Uterus (tissue), 4 donors: ENCODE results near the gene CHRM1. TPM values are rescaled to one million over a fixed set of nuclear protein-coding genes. Genes with fewer than 3 reads are reported as not detected.
A peak's percentile ranks its signal among the peaks of the same experiment; 100 is the strongest.

Experiments
- DNase-seq, 2 donors: peaks; one replicate each; pipeline ENCODE4 v3.0.0-alpha.2; 2019 to 2020
- H3K27ac ChIP-seq, 2 donors: fragments of 200-600 bp; sonication (generic); 1 replicate in 1 of 2; 2 replicates in 1 of 2; pipeline ENCODE4 v1.5.1; 2016 to 2018
- H3K27me3 ChIP-seq, 2 donors: fragments of 200-600 bp; sonication (generic); one replicate each; pipeline ENCODE4 v1.5.1; 2018 to 2019; ENCODE audit warnings: control low read depth in 1 of 2
- H3K36me3 ChIP-seq, 2 donors: fragments of 200-600 bp; sonication (generic); one replicate each; pipeline ENCODE4 v1.5.1; 2019; ENCODE audit warnings: control low read depth in 1 of 2
- H3K4me1 ChIP-seq, 2 donors: fragments of 200-600 bp; sonication (generic); one replicate each; pipeline ENCODE4 v1.5.1; 2018 to 2019; ENCODE audit warnings: control low read depth in 1 of 2
- H3K4me3 ChIP-seq, 2 donors: fragments of 200-600 bp; sonication (generic); 1 replicate in 1 of 2; 2 replicates in 1 of 2; pipeline ENCODE4 v1.5.1; 2018 to 2019; ENCODE audit warnings: mild to moderate bottlenecking in 1 of 2
- H3K9me3 ChIP-seq, 2 donors: fragments of 200-600 bp; sonication (generic); one replicate each; pipeline ENCODE4 v1.5.1; 2019; ENCODE audit warnings: control low read depth in 1 of 2
- CTCF ChIP-seq, 4 experiments: fragments of 200-600 bp in 2 of 4; fragments of 450-650 bp in 2 of 4; sonication (generic) in 2 of 4; IDR thresholded peaks; one replicate each; pipeline ENCODE4 v1.5.1; 2016 to 2019; ENCODE audit warnings: antibody characterized with exemption in 4 of 4, mild to moderate bottlenecking in 2 of 4, moderate library complexity in 1 of 4
- POLR2A ChIP-seq, 2 donors: fragments of 450-650 bp; IDR thresholded peaks; one replicate each; pipeline ENCODE4 v1.6.1; 2016; ENCODE audit warnings: antibody characterized with exemption in 2 of 2, mild to moderate bottlenecking in 1 of 2, moderate library complexity in 1 of 2
- intact Hi-C: fragments of 100-400 bp; cut with DNase I; formaldehyde crosslinking; loops from one replicate; pipeline ENCODE4 v1.15.1; 2023; ENCODE audit warnings: low total_unique reads
- total RNA-seq, 4 donors: library from RNA; depleted of rRNA in 3 of 4; stranded (reverse); fragments of >200 nt in 3 of 4; gene quantifications; one replicate each; pipeline versions ENCODE4 v1.1.0 to v1.2.4, GENCODE V29; 2014 to 2023
- donor health status: DM: yes; HTN: yes; CAD: no.

The CHRM1 gene
- total RNA-seq, 4 donors from 2014 or later, result 1.3 TPM; not detected in 3

GRCh38 chr11:62912268-62912667 is 8.9 kb downstream of the CHRM1 start:
- intact Hi-C loops, result no loop called here
- no peaks in the 10 kb centered on the region for H3K36me3 ChIP-seq

GRCh38 chr11:62911137-62912130 is 9.7 kb downstream of the CHRM1 start:
- H3K27me3 ChIP-seq, result no peaks in the 10 kb centered on the region
- H3K27ac ChIP-seq, result no peak overlapping the region

More at GRCh38 chr11:62912268-62912667, 8.9 kb downstream of the CHRM1 start:
- Histone ChIP-seq H3K4me3 (no peak overlapping the region), H3K27me3 (no peaks in the 10 kb centered on the region), H3K4me1 (no peaks in the 10 kb centered on the region), H3K9me3 (no peaks in the 10 kb centered on the region), H3K27ac (no peak overlapping the region)
- DNase-seq, result no peak
- TF ChIP-seq CTCF (IDR thresholded peaks at IDR 0.05), result no peak
- TF ChIP-seq POLR2A (IDR thresholded peaks at IDR 0.05), result no peak

GRCh38 chr11:62910141-62910882 is 10.9 kb downstream of the CHRM1 start:
- DNase-seq, result no peak
- intact Hi-C loops, result no loop called here
- no peak overlapping the region for H3K4me3 ChIP-seq
- H3K27me3 ChIP-seq, result no peaks in the 10 kb centered on the region
- no peaks in the 10 kb centered on the region for H3K4me1 ChIP-seq
- TF ChIP-seq POLR2A (IDR thresholded peaks at IDR 0.05) (no peak), CTCF (IDR thresholded peaks at IDR 0.05) (no peak)
- H3K27ac ChIP-seq, result no peak overlapping the region
- H3K36me3 ChIP-seq, result no peaks in the 10 kb centered on the region
- H3K9me3 ChIP-seq, result no peaks in the 10 kb centered on the region

More at GRCh38 chr11:62911137-62912130, 9.7 kb downstream of the CHRM1 start:
- no peak overlapping the region for H3K4me3 ChIP-seq
- H3K9me3 ChIP-seq, result no peaks in the 10 kb centered on the region
- DNase-seq, result no peak
- TF ChIP-seq POLR2A (IDR thresholded peaks at IDR 0.05), result no peak
- TF ChIP-seq CTCF (IDR thresholded peaks at IDR 0.05), result no peak
- no peaks in the 10 kb centered on the region for H3K4me1 ChIP-seq
- intact Hi-C loops, result no loop called here
- H3K36me3 ChIP-seq, result no peaks in the 10 kb centered on the region

- H3K4me1 ChIP-seq, result no peaks in the 10 kb centered on the region
- H3K36me3 ChIP-seq, result no peaks in the 10 kb centered on the region
- H3K4me3 ChIP-seq, result no peak overlapping the region
- H3K27ac ChIP-seq, result peak overlapping the region; percentile 39 to 62
- TF ChIP-seq POLR2A (IDR thresholded peaks at IDR 0.05), result no peak
- TF ChIP-seq CTCF (IDR thresholded peaks at IDR 0.05), result peak in 3 of 4 experiments; percentile 31 to 49 (median 49)
- H3K27me3 ChIP-seq, result no peaks in the 10 kb centered on the region
- peak; percentile 38 to 70 for DNase-seq
- H3K9me3 ChIP-seq, result no peaks in the 10 kb centered on the region
- intact Hi-C loops, result no loop called here
Observed at GRCh38 chr11:62909107-62909894, 11.9 kb downstream of the CHRM1 start.
